ENCODE measurements around the gene ZNF488.
A peak's percentile ranks its signal among the peaks of the same experiment; 100 is the strongest.
"Not testable (repeated sequence)": the region's sequence is repeated elsewhere in the genome, so short reads cannot be mapped to it uniquely, and the experiment has no call there.

The ZNF488 gene

GRCh38 chr10:47384148-47384921 is at the start of gene ZNF488:
Gene ZNF488 (minus strand): TSS chr10:47384293. CDS start chr10:47368829, 15,464 bp downstream.
- DNase-seq: peak; percentile 91

GRCh38 chr10:47425813-47426419 is 41.8 kb upstream of the ZNF488 start:
- no peak for DNase-seq

GRCh38 chr10:47424231-47424630 is 40.1 kb upstream of the ZNF488 start:
- DNase-seq: no peak

- no peak for DNase-seq
These were observed 39.4 kb upstream of the ZNF488 start for GRCh38 chr10:47423476-47423875.

- DNase-seq: no peak
These were observed 37.2 kb upstream of the ZNF488 start for GRCh38 chr10:47421057-47421952.

- DNase-seq: no peak
These were observed 36.4 kb upstream of the ZNF488 start for GRCh38 chr10:47420305-47421056.

GRCh38 chr10:47419421-47419820 is 35.3 kb upstream of the ZNF488 start:
- no peak for DNase-seq

- DNase-seq: no peak
These were observed 34.9 kb upstream of the ZNF488 start for GRCh38 chr10:47418966-47419365.

GRCh38 chr10:47418321-47418720 is 34.2 kb upstream of the ZNF488 start:
- no peak for DNase-seq

GRCh38 chr10:47416305-47417218 is 32.5 kb upstream of the ZNF488 start:
- not testable (repeated sequence) for DNase-seq

- DNase-seq: no peak
These were observed 31.6 kb upstream of the ZNF488 start for GRCh38 chr10:47415520-47416304.

- DNase-seq: no peak
These were observed 30.8 kb upstream of the ZNF488 start for GRCh38 chr10:47414752-47415519.

- DNase-seq: no peak
These were observed 30.1 kb upstream of the ZNF488 start for GRCh38 chr10:47414227-47414592.

- DNase-seq: no peak
These were observed 29.6 kb upstream of the ZNF488 start for GRCh38 chr10:47413531-47414226.

GRCh38 chr10:47412869-47413268 is 28.8 kb upstream of the ZNF488 start:
- DNase-seq: no peak

GRCh38 chr10:47412177-47412730 is 28.2 kb upstream of the ZNF488 start:
- DNase-seq: no peak

- DNase-seq: no peak
These were observed 26.8 kb upstream of the ZNF488 start for GRCh38 chr10:47410862-47411261.

- DNase-seq: no peak
These were observed 26.2 kb upstream of the ZNF488 start for GRCh38 chr10:47410271-47410670.

- DNase-seq: no peak
These were observed 25.8 kb upstream of the ZNF488 start for GRCh38 chr10:47409866-47410256.
